IPS DF 19.7 (cell line): ENCODE measurements around the gene SEMA5B.

Source experiments
- DNase-seq: peaks from one replicate; pipeline ENCODE4 v3.0.0-alpha.2; 2013; ENCODE audit warnings: low read depth, low spot score

The SEMA5B gene

GRCh38 chr3:122969585-122970469 is 57.7 kb downstream of the SEMA5B start:
- no peak for DNase-seq

- no peak for DNase-seq
Measured at GRCh38 chr3:122967765-122968164, 59.8 kb downstream of the SEMA5B start.

- DNase-seq = no peak
Measured at GRCh38 chr3:122967356-122967755, 60.2 kb downstream of the SEMA5B start.

- DNase-seq = no peak
Measured at GRCh38 chr3:122966045-122966444, 61.5 kb downstream of the SEMA5B start.

GRCh38 chr3:122964811-122965210 is 62.8 kb downstream of the SEMA5B start:
- DNase-seq = no peak

- no peak for DNase-seq
Measured at GRCh38 chr3:122962149-122962548, 65.4 kb downstream of the SEMA5B start.

- no peak for DNase-seq
Measured at GRCh38 chr3:122961146-122961545, 66.4 kb downstream of the SEMA5B start.

GRCh38 chr3:122960652-122961051 is 66.9 kb downstream of the SEMA5B start:
- DNase-seq = no peak

GRCh38 chr3:122959339-122959738 is 68.2 kb downstream of the SEMA5B start:
- no peak for DNase-seq

GRCh38 chr3:122957707-122958689 is 69.6 kb downstream of the SEMA5B start:
- DNase-seq = no peak

GRCh38 chr3:122956693-122957455 is 70.7 kb downstream of the SEMA5B start:
- DNase-seq = no peak

GRCh38 chr3:122955916-122956692 is 71.5 kb downstream of the SEMA5B start:
- no peak for DNase-seq

GRCh38 chr3:122952520-122952919 is 75.0 kb downstream of the SEMA5B start:
- DNase-seq = no peak

GRCh38 chr3:122948408-122948807 is 79.2 kb downstream of the SEMA5B start:
- DNase-seq = no peak

- DNase-seq = no peak
Measured at GRCh38 chr3:122947738-122948137, 79.8 kb downstream of the SEMA5B start.

GRCh38 chr3:122947196-122947595 is 80.4 kb downstream of the SEMA5B start:
- no peak for DNase-seq

GRCh38 chr3:122946185-122946584 is 81.4 kb downstream of the SEMA5B start:
- DNase-seq = no peak

GRCh38 chr3:122945230-122945629 is 82.3 kb downstream of the SEMA5B start:
- DNase-seq = no peak

- no peak for DNase-seq
Measured at GRCh38 chr3:122944671-122945161, 82.8 kb downstream of the SEMA5B start.

- no peak for DNase-seq
Measured at GRCh38 chr3:122943828-122944190, 83.8 kb downstream of the SEMA5B start.
